ENCODE results near the gene ESAM. TPM values are rescaled to one million over a fixed set of nuclear protein-coding genes. Genes with fewer than 3 reads are reported as not detected.

The ESAM gene
- total and polyA plus RNA-seq, 11 donors: 24.8 to 111 (median 43.3) TPM

DNA sequence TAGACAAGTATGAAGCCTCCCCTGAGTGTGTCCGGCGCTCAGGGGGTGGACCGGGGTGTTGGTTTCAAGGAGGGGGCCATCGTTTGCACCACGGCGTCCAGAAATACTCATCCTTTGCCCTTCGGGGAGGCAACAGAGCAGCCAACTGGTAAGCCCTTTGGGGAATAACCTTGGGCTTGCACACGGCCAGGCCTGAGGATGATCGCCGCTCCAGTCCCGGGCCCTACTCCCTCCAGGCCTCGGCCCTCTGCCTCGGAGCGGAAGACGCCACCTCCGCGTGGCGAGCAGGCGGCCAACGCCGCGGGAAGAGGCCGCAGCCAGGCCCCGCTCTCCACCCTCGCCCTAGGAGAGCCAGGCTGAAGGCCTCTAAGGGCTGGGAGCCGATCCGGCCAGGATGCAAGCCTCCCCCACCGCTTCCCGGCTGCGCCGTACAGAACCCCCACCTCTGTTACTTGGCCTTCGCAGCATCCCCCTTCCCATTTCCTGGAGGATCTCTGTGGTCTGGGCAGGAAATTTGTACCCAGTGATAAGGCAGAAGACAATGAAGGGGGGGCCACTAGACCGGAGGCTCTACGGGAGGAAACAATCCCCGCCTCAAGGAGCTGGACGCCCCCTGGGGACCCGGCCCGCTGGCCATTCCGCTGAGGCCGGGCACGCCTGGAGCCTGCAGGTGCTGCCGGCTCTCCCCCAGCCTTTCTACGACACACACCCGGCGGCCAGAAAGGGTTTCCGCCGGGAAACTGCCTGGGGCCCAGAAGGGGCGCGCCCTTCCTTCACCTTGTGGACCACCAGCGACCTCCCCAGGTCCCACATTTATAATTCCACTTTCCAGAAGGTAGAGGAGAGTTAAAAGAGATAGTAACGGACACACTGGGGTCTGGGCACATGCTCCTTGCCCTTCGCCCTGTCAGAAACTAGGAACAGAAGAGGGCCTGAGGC, 2.6 kb downstream of the ESAM start:
- H3K27ac ChIP-seq: peak overlapping the region; percentile 81 to 99 (median 94)
- WGBS, 4 donors: 14 to 21% (median 17%) methylated on average over 22 to 52 of the region's 52 CpGs

DNA sequence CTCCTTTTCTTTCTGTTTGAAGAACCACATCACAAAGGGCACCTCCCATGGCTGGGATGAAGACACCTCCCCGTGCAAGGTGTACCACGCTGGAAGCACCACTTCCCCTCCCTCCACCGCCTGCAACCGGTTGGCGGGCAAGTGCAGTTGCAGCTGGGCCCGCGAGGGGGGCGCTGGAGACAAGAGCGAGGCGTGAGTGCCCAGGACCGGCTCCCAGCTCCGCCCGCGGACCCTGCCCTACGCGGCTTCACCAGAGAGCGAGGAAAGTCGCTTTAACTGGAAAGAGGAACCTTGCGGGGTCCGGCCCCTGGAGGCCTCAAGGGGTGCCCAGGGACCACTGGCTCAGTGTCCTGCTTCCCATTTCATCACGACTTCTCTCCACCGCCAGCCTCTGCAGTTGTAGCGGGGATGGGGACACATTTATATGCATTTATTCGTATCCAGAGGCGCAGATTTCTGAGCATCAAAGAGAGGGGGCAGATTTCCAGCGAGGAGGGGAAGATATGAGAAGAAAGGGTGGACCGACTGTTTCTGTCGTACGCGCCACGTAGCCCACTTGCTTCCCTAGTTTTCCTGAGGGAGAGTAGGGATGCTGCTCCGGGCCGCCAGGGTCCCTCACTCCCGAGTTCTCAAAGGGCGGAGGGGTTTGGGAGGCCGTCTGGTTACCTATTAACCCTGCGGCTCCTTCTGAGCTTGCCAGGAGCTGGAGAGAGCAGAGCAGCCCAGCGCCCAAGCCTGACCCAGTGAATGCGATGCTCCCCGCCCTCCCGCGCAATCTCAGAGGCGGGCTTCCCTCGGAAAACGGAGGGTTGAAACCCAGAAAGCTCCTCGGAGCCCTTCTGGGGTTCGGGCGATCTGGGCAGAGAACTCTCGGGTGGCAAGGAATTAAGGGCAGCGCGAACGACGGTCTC, 3.5 kb downstream of the ESAM start:
- WGBS, 4 donors: 3 to 7% (median 5%) methylated on average over 24 to 53 of the region's 53 CpGs
- Histone ChIP-seq H3K4me3 (peak overlapping the region; percentile 25 to 95 (median 76)), H3K27me3 (peaks cover 0 to 64% (median 36%) of the 10 kb centered on the region in 9 donors), H3K4me1 (peaks cover 0 to 83% (median 58%) of the 10 kb centered on the region in 12 donors), H3K9me3 (no peaks in the 10 kb centered on the region), H3K27ac (peak overlapping the region; percentile 69 to 99 (median 94)), H3K36me3 (peaks cover 0 to 46% (median 7%) of the 10 kb centered on the region in 9 donors)
- TF ChIP-seq POLR2A (IDR thresholded peaks at IDR 0.05): no peak
- TF ChIP-seq, protein P1, sequence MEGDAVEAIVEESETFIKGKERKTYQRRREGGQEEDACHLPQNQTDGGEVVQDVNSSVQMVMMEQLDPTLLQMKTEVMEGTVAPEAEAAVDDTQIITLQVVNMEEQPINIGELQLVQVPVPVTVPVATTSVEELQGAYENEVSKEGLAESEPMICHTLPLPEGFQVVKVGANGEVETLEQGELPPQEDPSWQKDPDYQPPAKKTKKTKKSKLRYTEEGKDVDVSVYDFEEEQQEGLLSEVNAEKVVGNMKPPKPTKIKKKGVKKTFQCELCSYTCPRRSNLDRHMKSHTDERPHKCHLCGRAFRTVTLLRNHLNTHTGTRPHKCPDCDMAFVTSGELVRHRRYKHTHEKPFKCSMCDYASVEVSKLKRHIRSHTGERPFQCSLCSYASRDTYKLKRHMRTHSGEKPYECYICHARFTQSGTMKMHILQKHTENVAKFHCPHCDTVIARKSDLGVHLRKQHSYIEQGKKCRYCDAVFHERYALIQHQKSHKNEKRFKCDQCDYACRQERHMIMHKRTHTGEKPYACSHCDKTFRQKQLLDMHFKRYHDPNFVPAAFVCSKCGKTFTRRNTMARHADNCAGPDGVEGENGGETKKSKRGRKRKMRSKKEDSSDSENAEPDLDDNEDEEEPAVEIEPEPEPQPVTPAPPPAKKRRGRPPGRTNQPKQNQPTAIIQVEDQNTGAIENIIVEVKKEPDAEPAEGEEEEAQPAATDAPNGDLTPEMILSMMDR (IDR thresholded peaks at IDR 0.05): peak; percentile 50 to 77 (median 71)
- peak; percentile 38 to 57 (median 54) for ATAC-seq
- DNase-seq: peak; percentile 73 to 90 (median 78)
- intact Hi-C loops (cut with DNase I): loop anchor here in 1 of 10 donors (5.0 kb wide), 1 partner anchor 119 kb away; no protein-coding TSS in a partner anchor

More for the DNA sequence above, 2.6 kb downstream of the ESAM start:
- intact Hi-C loops (cut with DNase I): loop anchor here in 6 of 10 donors (2.0 to 10.0 kb wide), 6 partner anchors 13 to 118 kb away; partner anchors contain the start of genes SIAE (in 1 of the 6) and SPA17 (in 1 of the 6)
- no peaks in the 10 kb centered on the region for H3K9me3 ChIP-seq
- H3K4me1 ChIP-seq: peaks cover 0 to 75% (median 50%) of the 10 kb centered on the region in 12 donors
- ATAC-seq (peak; percentile 54 to 84 (median 77)), DNase-seq (peak; percentile 78 to 88 (median 85))
- no peak for TF ChIP-seq POLR2A (IDR thresholded peaks at IDR 0.05)
- TF ChIP-seq, protein P1 (IDR thresholded peaks at IDR 0.05): peak in 2 of 12 donors; percentile 6 to 17
- peaks cover 0 to 39% (median 9%) of the 10 kb centered on the region in 9 donors for H3K36me3 ChIP-seq
- H3K27me3 ChIP-seq: peaks cover 0 to 64% (median 36%) of the 10 kb centered on the region in 9 donors
- H3K4me3 ChIP-seq: peak overlapping the region; percentile 57 to 95 (median 82)

DNA sequence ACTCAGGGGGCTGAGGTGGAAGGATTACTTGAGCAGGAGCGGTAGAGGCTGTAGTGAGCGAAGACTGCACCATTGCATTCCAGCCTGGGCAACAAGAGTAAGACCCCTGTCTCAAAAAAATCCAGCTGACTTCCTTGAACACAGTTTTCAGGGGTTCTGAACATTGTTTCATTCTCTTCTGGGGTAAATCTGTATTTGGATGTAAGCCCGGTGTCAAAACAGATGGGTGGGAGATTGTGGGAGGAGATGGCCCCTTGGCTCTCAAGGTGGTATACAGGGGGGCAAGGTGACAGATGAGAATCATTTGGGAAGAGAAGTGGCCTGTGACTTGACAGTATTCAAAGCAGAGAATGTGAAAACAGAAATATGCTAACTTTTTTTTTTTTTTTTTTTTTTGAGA, 4.8 kb downstream of the ESAM start:
- TF ChIP-seq, protein P1 (IDR thresholded peaks at IDR 0.05): no peak
- no peak for TF ChIP-seq POLR2A (IDR thresholded peaks at IDR 0.05)
- H3K4me1 ChIP-seq: peaks cover 0 to 84% (median 62%) of the 10 kb centered on the region in 12 donors
- no peak for ATAC-seq
- intact Hi-C loops (cut with DNase I): loop anchor here in 1 of 10 donors (5.0 kb wide), 1 partner anchor 120 kb away; no protein-coding TSS in a partner anchor
- peaks cover 0 to 57% (median 9%) of the 10 kb centered on the region in 9 donors for H3K36me3 ChIP-seq
- H3K9me3 ChIP-seq: no peaks in the 10 kb centered on the region
- no peak for DNase-seq
- peaks cover 0 to 57% (median 40%) of the 10 kb centered on the region in 9 donors for H3K27me3 ChIP-seq
- peak overlapping the region in 5 of 12 donors; percentile 15 to 99 (median 22) for H3K27ac ChIP-seq
- peak overlapping the region in 1 of 12 donors; percentile 91 for H3K4me3 ChIP-seq
- WGBS, 4 donors: 51 to 68% (median 59%) methylated on average over 3 of the region's 3 CpGs
